B cell (primary cell): Measurements from ENCODE around the gene PRKN.

Source experiments
- CTCF ChIP-seq: fragments of 200-600 bp; IDR thresholded peaks from one replicate; pipeline ENCODE4 v1.8.0; 2022; ENCODE audit warnings: antibody characterized with exemption, mild to moderate bottlenecking
- EZH2 ChIP-seq: IDR thresholded peaks from 2 replicates; pipeline ENCODE4 v1.6.1; 2012; ENCODE audit warnings: borderline replicate concordance, low read depth, mild to moderate bottlenecking, moderate library complexity, low read length; ENCODE audit not compliant: insufficient read depth, poor library complexity, severe bottlenecking

GRCh38 chr6:161342039-161342438 is 1385.5 kb downstream of the PRKN start:
- no peak for TF ChIP-seq CTCF
- TF ChIP-seq EZH2 = no peak
